ENCODE data around the gene LMAN1. TPM values are rescaled to one million over a fixed set of nuclear protein-coding genes. Genes with fewer than 3 reads are reported as not detected.

The LMAN1 gene
- total RNA-seq, 1 donor from 2014 or later = 148 TPM

DNA sequence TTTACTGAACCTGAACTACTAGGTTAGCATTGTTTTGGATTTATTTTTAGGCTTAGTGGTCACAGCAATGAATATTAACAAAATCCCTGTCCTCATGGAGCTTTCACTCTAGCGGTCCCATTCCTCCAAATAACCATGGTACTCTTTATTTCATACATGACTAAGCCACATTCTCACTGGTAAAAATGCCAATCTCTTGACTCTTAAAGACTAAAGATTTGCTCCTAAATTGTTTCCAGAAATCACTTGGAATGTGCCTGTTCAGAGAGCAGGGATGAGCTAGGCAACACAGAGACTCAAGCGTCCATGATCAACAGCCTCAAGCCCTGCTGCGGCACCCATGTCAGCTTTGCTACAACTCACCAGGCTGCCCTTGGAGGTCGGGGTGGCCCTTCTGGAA lies 13.5 kb downstream of the LMAN1 start:
- DNase-seq = no peak
- intact Hi-C loops (cut with micrococcal nuclease) = no loop called here
- Mint-ChIP-seq H3K27ac (no peak overlapping the region), H3K36me3 (ENCODE audit: low read depth) (peaks cover 87% of the 10 kb centered on the region), H3K4me1 (peaks cover 41% of the 10 kb centered on the region), H3K4me3 (no peak overlapping the region), H3K9me3 (peaks cover 17% of the 10 kb centered on the region), H3K27me3 (no peaks in the 10 kb centered on the region)

DNA sequence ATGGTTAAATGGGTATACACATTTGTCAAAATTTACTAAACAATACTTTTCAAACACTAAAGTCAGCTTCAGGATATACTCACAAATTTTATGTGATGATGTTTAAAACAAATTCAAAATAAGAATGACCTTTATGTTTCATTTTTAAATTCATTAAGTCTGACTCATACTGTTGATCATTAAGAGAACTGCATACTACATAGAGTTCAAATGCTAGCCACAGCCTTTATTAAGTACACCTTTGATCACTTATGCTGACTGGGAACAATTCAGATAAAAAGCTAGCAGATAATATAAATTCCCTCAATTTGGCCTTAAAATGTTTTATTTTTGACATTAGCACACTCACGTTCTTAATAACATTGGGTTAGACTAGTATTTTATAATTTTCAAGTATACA lies 14.1 kb downstream of the LMAN1 start:
- Mint-ChIP-seq H3K9me3 (peaks cover 17% of the 10 kb centered on the region), H3K4me3 (no peak overlapping the region), H3K36me3 (ENCODE audit: low read depth) (peaks cover 90% of the 10 kb centered on the region), H3K4me1 (peaks cover 41% of the 10 kb centered on the region), H3K27ac (peak overlapping the region; percentile 51), H3K27me3 (no peaks in the 10 kb centered on the region)
- DNase-seq = no peak
- intact Hi-C loops (cut with micrococcal nuclease) = no loop called here

DNA sequence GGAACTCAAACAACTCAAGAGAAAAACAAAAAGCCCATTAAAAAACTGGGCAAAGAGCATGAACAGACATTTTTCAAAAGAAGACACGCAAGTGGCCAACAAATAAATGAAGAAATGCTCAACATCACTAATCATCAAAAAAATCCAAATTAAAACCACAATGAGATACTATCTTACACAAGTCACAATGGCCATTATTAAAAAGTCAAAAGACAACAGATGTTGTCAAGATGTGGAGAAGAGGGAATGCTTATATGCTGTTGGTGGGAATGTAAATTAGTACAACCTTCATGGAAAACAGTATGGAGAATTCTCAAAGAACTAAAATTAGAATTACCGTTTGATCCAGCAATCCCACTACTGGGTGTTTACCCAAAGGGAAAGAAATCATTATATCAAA lies 15.1 kb downstream of the LMAN1 start:
- H3K27ac Mint-ChIP-seq = no peak overlapping the region
- intact Hi-C loops (cut with micrococcal nuclease) = no loop called here
- peaks cover 41% of the 10 kb centered on the region for H3K4me1 Mint-ChIP-seq
- no peak overlapping the region for H3K4me3 Mint-ChIP-seq
- H3K9me3 Mint-ChIP-seq = peaks cover 17% of the 10 kb centered on the region
- no peaks in the 10 kb centered on the region for H3K27me3 Mint-ChIP-seq
- DNase-seq = no peak
- peaks cover 90% of the 10 kb centered on the region for H3K36me3 Mint-ChIP-seq (ENCODE audit: low read depth)

GRCh38 chr18:59340817-59341216 lies 18.2 kb downstream of the LMAN1 start:
- Mint-ChIP-seq H3K9me3 (peaks cover 17% of the 10 kb centered on the region), H3K36me3 (ENCODE audit: low read depth) (peaks cover 95% of the 10 kb centered on the region), H3K4me3 (peak overlapping the region; percentile 58), H3K27ac (peak overlapping the region; percentile 72), H3K4me1 (peaks cover 42% of the 10 kb centered on the region), H3K27me3 (no peaks in the 10 kb centered on the region)
- intact Hi-C loops (cut with micrococcal nuclease) = loop anchor here (1.0 kb wide), 2 partner anchors 17 to 198 kb away; no protein-coding TSS in a partner anchor
- DNase-seq = no peak

GRCh38 chr18:59340312-59340711 lies 18.8 kb downstream of the LMAN1 start:
- Mint-ChIP-seq H3K27me3 (no peaks in the 10 kb centered on the region), H3K4me3 (no peak overlapping the region), H3K4me1 (peaks cover 42% of the 10 kb centered on the region), H3K27ac (peak overlapping the region; percentile 72), H3K9me3 (peaks cover 17% of the 10 kb centered on the region), H3K36me3 (ENCODE audit: low read depth) (peaks cover 95% of the 10 kb centered on the region)
- no peak for DNase-seq
- intact Hi-C loops (cut with micrococcal nuclease) = no loop called here

DNA sequence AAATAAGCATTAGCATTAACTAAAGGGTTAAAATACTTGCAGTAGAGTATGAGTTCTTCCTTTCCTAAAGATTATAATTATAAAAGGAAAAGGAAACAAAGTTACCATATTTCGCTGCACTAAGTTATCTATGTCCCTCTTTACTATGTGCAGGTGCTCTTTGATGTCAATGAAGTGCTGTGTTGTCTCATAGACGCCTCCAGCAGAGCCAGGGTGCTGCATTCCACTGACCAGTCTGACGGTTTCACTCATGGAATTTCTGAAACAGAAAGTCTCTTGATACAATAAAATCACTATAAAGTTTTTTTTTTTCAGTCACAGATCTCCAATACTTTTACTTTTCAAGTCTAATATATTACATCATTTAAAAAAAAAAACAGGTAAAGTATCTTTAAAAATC lies 26.1 kb downstream of the LMAN1 start:
- H3K9me3 Mint-ChIP-seq = no peaks in the 10 kb centered on the region
- peaks cover 58% of the 10 kb centered on the region for H3K36me3 Mint-ChIP-seq (ENCODE audit: low read depth)
- intact Hi-C loops (cut with micrococcal nuclease) = no loop called here
- peaks cover 2% of the 10 kb centered on the region for H3K4me1 Mint-ChIP-seq
- no peak overlapping the region for H3K27ac Mint-ChIP-seq
- DNase-seq = no peak
- no peak overlapping the region for H3K4me3 Mint-ChIP-seq
- no peaks in the 10 kb centered on the region for H3K27me3 Mint-ChIP-seq

GRCh38 chr18:59328683-59329082 lies 30.4 kb downstream of the LMAN1 start:
- no peak for DNase-seq
- intact Hi-C loops (cut with micrococcal nuclease) = no loop called here
- no peak overlapping the region for H3K27ac Mint-ChIP-seq
- no peaks in the 10 kb centered on the region for H3K4me1 Mint-ChIP-seq
- peaks cover 47% of the 10 kb centered on the region for H3K36me3 Mint-ChIP-seq (ENCODE audit: low read depth)
- peaks cover 6% of the 10 kb centered on the region for H3K9me3 Mint-ChIP-seq
- H3K27me3 Mint-ChIP-seq = no peaks in the 10 kb centered on the region
- H3K4me3 Mint-ChIP-seq = no peak overlapping the region

DNA sequence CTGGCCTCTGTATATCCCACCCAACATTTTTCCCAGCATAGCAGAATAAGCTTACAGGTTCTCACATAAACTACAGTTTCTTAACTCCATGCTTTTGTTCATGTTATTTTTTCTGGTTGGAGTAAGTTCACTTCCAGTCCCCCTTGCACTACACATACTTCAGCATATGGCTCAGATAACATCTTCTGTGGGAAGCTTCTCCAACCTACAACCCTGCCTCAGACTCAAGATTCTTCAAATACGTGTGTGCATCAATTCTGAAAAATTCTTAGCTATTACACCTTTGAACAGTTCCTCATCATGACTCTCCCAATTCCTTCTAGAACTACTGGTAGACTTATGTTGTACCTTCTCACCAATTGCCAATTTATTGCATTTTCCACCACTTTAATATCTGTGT lies 33.1 kb downstream of the LMAN1 start:
- intact Hi-C loops (cut with micrococcal nuclease) = no loop called here
- no peak overlapping the region for H3K27ac Mint-ChIP-seq
- H3K9me3 Mint-ChIP-seq = peaks cover 6% of the 10 kb centered on the region
- H3K4me3 Mint-ChIP-seq = no peak overlapping the region
- peaks cover 35% of the 10 kb centered on the region for H3K36me3 Mint-ChIP-seq (ENCODE audit: low read depth)
- DNase-seq = no peak
- no peaks in the 10 kb centered on the region for H3K4me1 Mint-ChIP-seq
- peaks cover 2% of the 10 kb centered on the region for H3K27me3 Mint-ChIP-seq

- H3K27ac Mint-ChIP-seq = no peak overlapping the region
Observed at GRCh38 chr18:59324623-59324971, 34.5 kb downstream of the LMAN1 start.

DNA sequence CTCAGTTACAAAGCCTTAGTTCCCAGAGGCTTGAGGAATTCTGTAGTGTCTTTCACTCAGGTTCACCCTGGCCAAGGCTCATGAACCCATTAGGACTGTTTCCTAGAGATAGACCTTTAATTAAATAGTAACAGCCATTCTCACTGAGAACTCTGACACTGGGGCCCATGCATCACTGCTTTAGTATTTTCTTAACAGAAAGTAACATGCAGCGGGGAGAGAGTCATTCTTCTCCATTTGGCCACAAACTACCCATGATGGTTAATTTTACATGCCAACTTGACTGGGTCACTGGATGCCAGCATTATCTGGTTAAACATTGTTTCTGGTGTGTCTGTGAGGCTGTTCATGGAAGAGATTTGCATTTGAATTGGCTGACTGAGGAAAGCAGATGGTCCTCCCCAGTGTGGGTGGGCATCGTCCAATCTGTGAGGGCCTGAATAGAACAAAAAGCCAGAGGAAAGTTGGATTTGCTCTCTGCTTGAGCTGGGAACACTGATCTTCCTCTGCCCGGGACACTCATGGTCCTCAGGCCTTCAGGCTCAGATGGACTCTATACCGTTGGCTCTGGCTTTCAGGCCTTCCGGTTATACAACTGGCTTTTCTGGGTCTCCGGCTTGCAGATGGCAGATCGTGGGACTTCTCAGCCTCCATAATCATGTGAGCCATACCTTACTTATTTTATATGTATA lies 35.0 kb downstream of the LMAN1 start:
- peaks cover 29% of the 10 kb centered on the region for H3K36me3 Mint-ChIP-seq (ENCODE audit: low read depth)
- H3K4me1 Mint-ChIP-seq = no peaks in the 10 kb centered on the region
- H3K27ac Mint-ChIP-seq = no peak overlapping the region
- DNase-seq = no peak
- peaks cover 6% of the 10 kb centered on the region for H3K9me3 Mint-ChIP-seq
- intact Hi-C loops (cut with micrococcal nuclease) = no loop called here
- H3K4me3 Mint-ChIP-seq = no peak overlapping the region
- peaks cover 10% of the 10 kb centered on the region for H3K27me3 Mint-ChIP-seq

More at GRCh38 chr18:59324623-59324971, 34.5 kb downstream of the LMAN1 start:
- peaks cover 6% of the 10 kb centered on the region for H3K9me3 Mint-ChIP-seq
- H3K36me3 Mint-ChIP-seq (ENCODE audit: low read depth) = peaks cover 32% of the 10 kb centered on the region
- intact Hi-C loops (cut with micrococcal nuclease) = no loop called here
- no peak for DNase-seq
- H3K4me1 Mint-ChIP-seq = no peaks in the 10 kb centered on the region
- H3K27me3 Mint-ChIP-seq = peaks cover 8% of the 10 kb centered on the region
- no peak overlapping the region for H3K4me3 Mint-ChIP-seq

GRCh38 chr18:59318460-59319050 lies 40.5 kb downstream of the LMAN1 start, which contains the start of gene CPLX4:
TSS of gene CPLX4 (minus strand) at chr18:59318649. CDS start at chr18:59318462, 187 bp downstream.
- intact Hi-C loops (cut with micrococcal nuclease) = no loop called here
- Mint-ChIP-seq H3K4me3 (no peak within 1 kb of the TSS), H3K36me3 (ENCODE audit: low read depth) (no peaks in the 10 kb centered on the region), H3K9me3 (no peaks in the 10 kb centered on the region), H3K27ac (no peak within 1 kb of the TSS), H3K4me1 (no peaks in the 10 kb centered on the region), H3K27me3 (peaks cover 33% of the 10 kb centered on the region)
- DNase-seq = no peak

DNA sequence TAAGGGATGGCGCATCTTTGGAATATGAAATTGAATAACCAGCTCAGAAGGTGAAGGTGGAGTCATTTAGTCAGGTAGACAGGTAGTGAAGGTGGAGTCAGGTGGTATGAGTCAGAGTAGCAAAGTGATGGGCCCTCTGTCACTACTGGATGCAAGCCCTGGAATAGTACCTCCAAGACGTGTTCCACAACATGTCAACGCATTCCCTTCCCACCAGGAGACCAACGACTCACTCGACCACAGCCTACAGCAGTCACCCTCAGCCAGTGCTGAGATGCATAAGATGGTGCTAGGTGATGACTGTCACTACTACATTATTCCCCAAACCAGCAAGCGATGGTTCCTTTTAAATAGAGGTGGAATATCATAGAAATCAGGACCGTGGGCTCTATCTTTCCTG lies 47.4 kb downstream of the LMAN1 start:
- no peaks in the 10 kb centered on the region for H3K36me3 Mint-ChIP-seq (ENCODE audit: low read depth)
- H3K27ac Mint-ChIP-seq = no peak overlapping the region
- intact Hi-C loops (cut with micrococcal nuclease) = no loop called here

GRCh38 chr18:59308938-59309260 lies 50.2 kb downstream of the LMAN1 start:
- peak overlapping the region; percentile 73 for H3K4me3 Mint-ChIP-seq
- intact Hi-C loops (cut with micrococcal nuclease) = loop anchor here (1.0 to 2.0 kb wide), 2 partner anchors 60 to 94 kb away; no protein-coding TSS in a partner anchor
- peaks cover 55% of the 10 kb centered on the region for H3K27me3 Mint-ChIP-seq
- H3K4me1 Mint-ChIP-seq = no peaks in the 10 kb centered on the region
- no peak for DNase-seq
- H3K27ac Mint-ChIP-seq = no peak overlapping the region
- H3K9me3 Mint-ChIP-seq = no peaks in the 10 kb centered on the region
- H3K36me3 Mint-ChIP-seq (ENCODE audit: low read depth) = no peaks in the 10 kb centered on the region

More for the DNA sequence above, 47.4 kb downstream of the LMAN1 start:
- Mint-ChIP-seq H3K4me1 (no peaks in the 10 kb centered on the region), H3K4me3 (no peak overlapping the region), H3K27me3 (peaks cover 49% of the 10 kb centered on the region), H3K9me3 (no peaks in the 10 kb centered on the region)
- DNase-seq = no peak

DNA sequence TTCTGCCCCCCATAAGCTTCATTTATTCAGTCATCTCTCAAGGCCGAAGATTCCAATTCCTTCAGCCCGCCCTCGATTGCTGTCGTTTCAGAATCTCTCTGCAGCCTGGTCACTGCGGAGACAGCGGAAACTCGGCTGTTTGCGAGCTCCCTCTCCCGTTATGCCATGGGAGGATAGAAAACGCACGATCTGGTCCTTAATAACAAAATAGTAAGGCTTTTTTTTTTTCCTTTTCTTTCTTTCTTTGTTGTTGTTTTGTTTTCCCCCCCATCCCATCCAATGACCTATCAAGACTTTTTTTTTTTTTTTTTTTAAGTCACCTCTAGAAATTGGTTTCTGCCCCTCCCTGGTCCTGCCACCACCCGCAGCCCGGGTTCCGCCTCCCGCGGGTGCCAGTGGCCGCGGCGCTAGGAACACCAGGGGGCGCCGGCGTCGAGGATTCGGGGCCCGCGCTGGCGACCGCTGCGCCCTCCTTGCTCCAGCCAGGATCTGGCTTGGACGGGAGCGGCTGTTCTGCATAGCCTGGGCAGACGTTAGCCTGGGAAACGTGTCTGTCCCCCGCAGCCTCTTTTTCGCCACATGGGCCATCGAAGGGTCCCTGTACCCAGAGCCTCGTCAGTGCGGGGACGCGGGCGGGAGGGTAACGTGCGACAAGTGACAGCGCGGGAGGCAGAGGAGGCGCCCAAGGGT lies 50.7 kb downstream of the LMAN1 start:
- Mint-ChIP-seq H3K9me3 (no peaks in the 10 kb centered on the region), H3K27ac (no peak overlapping the region), H3K36me3 (ENCODE audit: low read depth) (no peaks in the 10 kb centered on the region), H3K27me3 (peaks cover 56% of the 10 kb centered on the region), H3K4me3 (peak overlapping the region; percentile 73), H3K4me1 (no peaks in the 10 kb centered on the region)
- intact Hi-C loops (cut with micrococcal nuclease) = loop anchor here (1.0 to 2.0 kb wide), 2 partner anchors 59 to 94 kb away; no protein-coding TSS in a partner anchor
- peak; percentile 93 for DNase-seq

All from activated CD4-positive, alpha-beta T cell treated with anti-CD3 and anti-CD28 coated beads, Interleukin-2, amount 10 ng/mL, durations not matched to agents 24 days and 14 days (primary cell).